Chondrocyte (in vitro differentiated cells): Measurements from ENCODE around the gene CDCA5. TPM values are rescaled to one million over a fixed set of nuclear protein-coding genes. Genes with fewer than 3 reads are reported as not detected.

Source experiments
- DNase-seq: peaks from one replicate; pipeline ENCODE4 v3.0.0; 2021; ENCODE audit warnings: mixed read lengths, low spot score
- H3K27ac Mint-ChIP-seq: one replicate; pipeline ENCODE4 v1.8.0; 2021; ENCODE audit warnings: mild to moderate bottlenecking, moderate library complexity, mixed read lengths; ENCODE audit not compliant: unreplicated experiment
- H3K27me3 Mint-ChIP-seq: 2 replicates; pipeline ENCODE4 v1.8.0; 2021; ENCODE audit warnings: low read depth, mixed read lengths
- H3K36me3 Mint-ChIP-seq: 2 replicates; pipeline ENCODE4 v1.8.0; 2021; ENCODE audit warnings: low read depth, mixed read lengths
- H3K4me1 Mint-ChIP-seq: 2 replicates; pipeline ENCODE4 v1.8.0; 2021; ENCODE audit warnings: low read depth, mild to moderate bottlenecking, mixed read lengths
- H3K4me3 Mint-ChIP-seq: one replicate; pipeline ENCODE4 v1.8.0; 2021; ENCODE audit warnings: mild to moderate bottlenecking, moderate library complexity, mixed read lengths; ENCODE audit not compliant: unreplicated experiment
- H3K9me3 Mint-ChIP-seq: 2 replicates; pipeline ENCODE4 v1.8.0; 2021; ENCODE audit warnings: low read depth, mixed read lengths
- CTCF ChIP-seq: fragments of 200-600 bp; sonication (generic); IDR thresholded peaks from 2 replicates; pipeline ENCODE4 v1.5.0; 2021; ENCODE audit warnings: antibody characterized with exemption, mild to moderate bottlenecking, moderate library complexity
- total RNA-seq: library from RNA; stranded (reverse); gene quantifications from 3 replicates; pipeline ENCODE4 v1.2.1, GENCODE V29; 2021

Gene CDCA5
- total RNA-seq, 1 donor from 2014 or later: 5.5 TPM

- H3K27ac Mint-ChIP-seq: no peak overlapping the region
- no peak for TF ChIP-seq CTCF
- no peak for DNase-seq
- H3K4me1 Mint-ChIP-seq: peaks cover 36% of the 10 kb centered on the region
- H3K27me3 Mint-ChIP-seq: no peaks in the 10 kb centered on the region
- H3K4me3 Mint-ChIP-seq: no peak overlapping the region
- no peaks in the 10 kb centered on the region for H3K9me3 Mint-ChIP-seq
- H3K36me3 Mint-ChIP-seq: peaks cover 5% of the 10 kb centered on the region
Observed at GRCh38 chr11:65114538-65115171, 30.8 kb upstream of the CDCA5 start.

- no peak for TF ChIP-seq CTCF
- Mint-ChIP-seq H3K4me1 (peaks cover 36% of the 10 kb centered on the region), H3K4me3 (no peak overlapping the region), H3K9me3 (no peaks in the 10 kb centered on the region), H3K27me3 (no peaks in the 10 kb centered on the region), H3K27ac (peak overlapping the region; percentile 9), H3K36me3 (peaks cover 5% of the 10 kb centered on the region)
- no peak for DNase-seq
Observed at GRCh38 chr11:65113839-65114238, 30.0 kb upstream of the CDCA5 start.

GRCh38 chr11:65113361-65113756 is 29.5 kb upstream of the CDCA5 start:
- Mint-ChIP-seq H3K27ac (no peak overlapping the region), H3K4me3 (peak overlapping the region; percentile 86), H3K27me3 (no peaks in the 10 kb centered on the region), H3K9me3 (no peaks in the 10 kb centered on the region), H3K36me3 (peaks cover 3% of the 10 kb centered on the region), H3K4me1 (peaks cover 36% of the 10 kb centered on the region)
- DNase-seq: no peak
- no peak for TF ChIP-seq CTCF

- peak; percentile 93 for TF ChIP-seq CTCF
- Mint-ChIP-seq H3K9me3 (no peaks in the 10 kb centered on the region), H3K4me3 (peak overlapping the region; percentile 86), H3K27me3 (no peaks in the 10 kb centered on the region), H3K36me3 (peaks cover 1% of the 10 kb centered on the region), H3K27ac (no peak overlapping the region), H3K4me1 (peaks cover 34% of the 10 kb centered on the region)
- no peak for DNase-seq
Observed at GRCh38 chr11:65112546-65113360, 28.9 kb upstream of the CDCA5 start.

- H3K4me1 Mint-ChIP-seq: peaks cover 34% of the 10 kb centered on the region
- H3K36me3 Mint-ChIP-seq: peaks cover 1% of the 10 kb centered on the region
- H3K27me3 Mint-ChIP-seq: no peaks in the 10 kb centered on the region
- peak within 1 kb of the TSS; percentile 86 for H3K4me3 Mint-ChIP-seq
- H3K9me3 Mint-ChIP-seq: no peaks in the 10 kb centered on the region
- DNase-seq: no peak
- H3K27ac Mint-ChIP-seq: peak within 1 kb of the TSS; percentile 71
- TF ChIP-seq CTCF: no peak
Observed at GRCh38 chr11:65111744-65112545, 28.1 kb upstream of the CDCA5 start, which contains the start of gene TM7SF2. Gene TM7SF2, plus strand, starts transcription at chr11:65111872. Its CDS starts 144 bp downstream, at chr11:65112016.
